Mucosa of gallbladder (tissue), 1 donor: Measurements from ENCODE around the gene LMO7. TPM values are rescaled to one million over a fixed set of nuclear protein-coding genes. Genes with fewer than 3 reads are reported as not detected.
"Not testable (repeated sequence)": the region's sequence is repeated elsewhere in the genome, so short reads cannot be mapped to it uniquely, and the experiment has no call there.

ENCODE experiments used
- DNase-seq: peaks from one replicate; pipeline ENCODE4 v3.0.0-alpha.2; 2020; ENCODE audit warnings: low spot score
- total RNA-seq: library from RNA; stranded (reverse); gene quantifications from one replicate; pipeline ENCODE4 v1.2.1, GENCODE V29; 2021
- donor health status: DM: no; HTN: no; CAD: no.

The LMO7 gene
- total RNA-seq, 1 donor from 2014 or later, result 124 TPM

GRCh38 chr13:75743072-75743471, 106.9 kb downstream of the LMO7 start:
- not testable (repeated sequence) for DNase-seq

GRCh38 chr13:75744127-75744526, 108.0 kb downstream of the LMO7 start:
- DNase-seq, result no peak

- no peak for DNase-seq
Measured at GRCh38 chr13:75745387-75745786, 109.3 kb downstream of the LMO7 start.

GRCh38 chr13:75748874-75749273, 112.7 kb downstream of the LMO7 start:
- no peak for DNase-seq

GRCh38 chr13:75749407-75749806, 113.3 kb downstream of the LMO7 start:
- DNase-seq, result no peak

- no peak for DNase-seq
Measured at GRCh38 chr13:75751350-75751749, 115.2 kb downstream of the LMO7 start.

- DNase-seq, result no peak
Measured at GRCh38 chr13:75752826-75753225, 116.7 kb downstream of the LMO7 start.

GRCh38 chr13:75754936-75755335, 118.8 kb downstream of the LMO7 start:
- DNase-seq, result no peak

GRCh38 chr13:75757336-75757735, 121.2 kb downstream of the LMO7 start:
- no peak for DNase-seq

GRCh38 chr13:75759531-75759930, 123.4 kb downstream of the LMO7 start:
- DNase-seq, result no peak

- peak; percentile 83 for DNase-seq
Measured at GRCh38 chr13:75760131-75761021, 124.2 kb downstream of the LMO7 start.

- DNase-seq, result no peak
Measured at GRCh38 chr13:75761369-75761768, 125.2 kb downstream of the LMO7 start.

GRCh38 chr13:75762076-75762937, 126.2 kb downstream of the LMO7 start:
- no peak for DNase-seq

- DNase-seq, result no peak
Measured at GRCh38 chr13:75762955-75763354, 126.8 kb downstream of the LMO7 start.

- DNase-seq, result no peak
Measured at GRCh38 chr13:75763512-75763911, 127.4 kb downstream of the LMO7 start.

- peak; percentile 61 for DNase-seq
Measured at GRCh38 chr13:75764251-75764925, 128.3 kb downstream of the LMO7 start.

- DNase-seq, result no peak
Measured at GRCh38 chr13:75764926-75765310, 128.8 kb downstream of the LMO7 start.

GRCh38 chr13:75766636-75767035, 130.5 kb downstream of the LMO7 start:
- no peak for DNase-seq

- no peak for DNase-seq
Measured at GRCh38 chr13:75769141-75769905, 133.2 kb downstream of the LMO7 start.

- no peak for DNase-seq
Measured at GRCh38 chr13:75770164-75770563, 134.0 kb downstream of the LMO7 start.

GRCh38 chr13:75770592-75771011, 134.5 kb downstream of the LMO7 start:
- no peak for DNase-seq
